ENCODE data around the gene BCAP29.

BCAP29 gene

DNA sequence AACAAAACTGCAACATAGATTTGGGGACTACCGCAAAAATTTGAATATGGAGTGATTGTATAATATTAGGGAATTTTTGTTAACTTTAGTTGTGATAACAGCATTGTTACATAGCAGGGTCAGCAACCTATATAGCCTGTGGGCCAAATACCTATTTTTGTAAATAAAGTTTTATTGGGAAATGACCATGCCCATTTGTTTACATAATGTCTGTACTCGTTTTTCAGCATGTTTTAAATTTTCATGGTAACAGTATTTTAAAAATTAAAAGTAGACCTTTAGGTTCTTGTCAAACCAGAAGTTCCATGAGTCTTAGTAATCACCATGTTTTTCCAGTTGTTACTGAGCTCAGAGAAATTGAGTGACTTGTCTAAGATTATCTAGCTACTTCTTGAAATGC lies 4.7 kb downstream of the BCAP29 start:
- DNase-seq = no peak

DNA sequence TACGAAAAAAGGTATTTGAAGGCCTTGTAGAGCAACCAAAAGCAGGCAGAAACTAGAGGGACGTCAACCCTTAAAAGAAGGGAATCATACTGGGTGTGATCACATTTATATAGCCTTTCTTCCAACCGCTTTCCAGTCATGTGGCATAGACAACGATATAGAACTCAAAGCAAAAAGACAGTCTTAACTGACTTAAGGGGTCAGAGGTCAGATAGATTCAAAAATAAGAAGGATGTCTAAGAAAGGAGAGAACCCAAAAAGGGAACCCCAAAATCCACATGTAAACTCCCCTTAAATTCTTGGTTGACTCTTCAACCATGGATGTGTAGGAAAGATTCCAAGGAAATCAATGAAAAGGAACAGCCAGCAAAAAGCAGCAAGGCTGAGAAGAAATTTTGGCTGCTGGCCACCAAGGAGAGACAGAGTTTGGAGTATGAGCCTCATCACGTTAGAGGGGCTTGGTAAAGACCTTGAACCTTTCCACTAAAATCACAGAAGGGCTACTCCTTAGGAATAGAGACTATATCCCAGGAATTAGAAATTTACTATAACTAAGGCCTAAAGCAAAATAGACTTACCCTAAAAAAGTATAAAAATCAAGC lies 8.6 kb downstream of the BCAP29 start:
- no peak for DNase-seq

DNA sequence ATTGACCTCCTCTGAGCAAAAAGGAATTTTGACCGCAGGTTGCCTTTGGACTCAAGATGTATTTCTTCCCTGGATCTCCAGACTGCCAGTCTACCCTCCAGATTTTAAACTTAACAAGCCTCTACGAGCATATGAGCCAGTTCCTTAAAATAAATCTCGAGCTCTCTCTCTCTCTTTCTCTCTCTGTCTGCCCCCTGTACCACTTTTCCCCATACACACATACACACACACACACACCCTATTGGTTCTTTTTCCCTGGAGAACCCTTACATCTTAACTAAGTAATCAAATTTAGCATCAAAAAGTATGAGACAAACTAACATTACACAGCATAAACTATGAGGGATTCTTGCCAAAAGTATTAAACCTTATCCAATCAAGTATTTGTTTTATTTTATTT lies 11.4 kb downstream of the BCAP29 start:
- DNase-seq = no peak

DNA sequence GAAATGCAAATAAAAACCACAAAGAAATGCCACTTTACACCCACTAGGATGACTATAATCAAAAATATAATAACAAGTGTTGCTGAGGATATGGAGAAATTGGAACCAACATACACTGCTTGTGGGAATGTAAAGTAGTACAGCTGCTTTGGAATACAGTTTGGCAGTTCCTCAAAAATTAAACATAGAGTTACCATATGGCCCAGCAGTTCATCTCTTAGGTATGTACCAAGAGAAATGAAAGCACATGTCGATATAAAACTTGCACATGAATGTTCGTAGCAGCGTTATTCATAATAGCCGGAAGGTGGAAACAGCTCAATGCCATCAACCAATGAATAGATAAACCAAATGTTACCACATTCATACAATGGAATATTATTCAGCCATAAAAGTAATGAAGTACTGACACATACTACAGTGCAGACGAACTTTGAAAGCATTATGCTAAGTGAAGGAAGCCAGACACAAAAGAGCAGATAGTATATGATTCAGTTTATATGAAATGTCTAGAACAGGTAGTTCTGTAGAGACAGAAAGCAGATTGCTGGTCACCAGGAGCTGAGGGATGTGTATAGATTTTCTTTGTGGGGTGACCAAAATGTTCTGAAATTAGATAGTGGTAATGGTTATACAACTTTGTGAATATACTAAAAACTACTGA lies 12.4 kb downstream of the BCAP29 start:
- no peak for DNase-seq

DNA sequence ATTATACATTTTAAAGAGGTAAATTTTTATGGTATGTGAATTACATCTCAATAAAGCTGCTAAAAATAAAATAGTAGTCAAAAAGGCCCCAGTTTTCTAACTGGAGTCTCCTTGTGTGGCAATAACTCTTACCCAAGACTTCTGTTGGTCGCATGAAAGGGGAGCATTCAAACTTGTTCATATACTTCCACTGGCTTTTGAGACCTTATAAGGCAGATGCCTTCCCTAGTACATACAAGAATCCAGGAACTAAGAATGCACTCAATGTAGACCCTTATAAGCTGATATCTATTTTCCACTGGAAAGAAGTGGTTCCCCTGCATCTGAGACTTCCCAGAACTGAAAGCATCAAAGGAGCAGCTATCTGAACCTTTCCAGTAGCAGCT lies 13.0 kb downstream of the BCAP29 start:
- DNase-seq = no peak

DNA sequence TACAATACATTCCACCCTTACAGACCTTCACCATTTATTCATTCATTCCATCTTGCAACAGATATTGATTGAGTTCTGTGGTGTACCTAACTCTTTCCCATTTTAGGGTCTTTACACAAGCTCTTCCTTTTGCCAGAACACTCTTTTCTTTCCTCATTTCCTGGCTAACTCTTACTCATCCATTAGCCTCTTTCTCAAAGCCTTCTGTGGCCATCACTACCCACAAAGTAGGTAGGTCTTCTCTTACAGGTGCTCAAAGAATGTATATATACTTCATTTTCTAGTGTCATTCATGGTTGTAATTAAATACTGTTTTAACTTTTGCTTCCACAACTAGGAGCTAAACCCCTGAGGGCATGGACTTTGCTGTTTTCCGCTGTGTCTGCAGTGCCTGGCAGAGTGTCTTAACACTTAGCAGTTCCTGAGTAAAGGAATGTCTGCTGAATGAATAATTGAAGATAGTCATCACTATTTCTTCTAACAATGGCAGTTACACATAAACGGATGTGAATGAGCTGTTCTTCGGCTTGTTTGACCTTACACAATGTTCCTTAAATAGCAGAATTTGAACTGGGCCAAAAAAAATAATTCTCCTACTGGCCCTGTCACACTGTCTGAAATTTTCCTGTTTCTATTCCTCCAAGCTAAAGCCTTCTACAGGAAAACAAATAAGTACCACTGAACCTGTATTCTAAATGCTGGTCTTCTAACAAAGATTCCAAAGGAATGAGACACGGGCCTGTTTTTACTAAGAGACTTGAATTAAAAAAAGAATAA lies 15.1 kb downstream of the BCAP29 start:
- DNase-seq = no peak

DNA sequence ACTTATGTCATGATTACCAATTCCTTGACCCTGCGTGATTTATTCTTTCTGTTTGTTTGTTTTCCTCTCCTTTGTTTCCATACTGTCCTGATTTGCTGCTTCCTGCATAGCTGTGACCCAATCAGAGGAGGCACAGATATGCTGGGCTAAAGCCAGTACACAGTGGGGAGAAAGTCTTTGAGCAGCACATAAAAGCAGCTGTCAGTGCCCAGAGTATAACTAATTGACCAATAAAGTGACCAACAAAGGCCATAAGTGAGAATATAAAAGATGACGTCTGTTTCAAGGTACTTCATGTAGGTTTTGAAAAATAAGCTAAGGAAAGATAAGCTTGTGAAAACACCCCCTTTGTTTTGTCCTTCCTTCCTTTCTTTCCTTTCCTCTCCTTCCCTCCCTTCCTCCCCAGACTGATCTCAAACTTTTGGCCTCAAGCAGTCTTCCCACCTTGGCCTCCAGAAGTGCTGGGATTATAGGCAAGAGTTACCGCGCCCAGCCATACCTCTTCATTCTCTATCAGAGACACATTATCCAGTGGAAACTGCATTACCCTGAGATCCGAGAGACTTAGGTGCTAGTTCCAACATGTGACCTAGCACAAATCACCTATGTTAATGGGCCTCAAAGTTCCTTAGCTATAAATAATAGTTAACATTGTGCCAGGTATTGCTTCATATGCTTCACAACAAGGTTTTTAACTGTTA lies 17.0 kb downstream of the BCAP29 start:
- no peak for DNase-seq

DNA sequence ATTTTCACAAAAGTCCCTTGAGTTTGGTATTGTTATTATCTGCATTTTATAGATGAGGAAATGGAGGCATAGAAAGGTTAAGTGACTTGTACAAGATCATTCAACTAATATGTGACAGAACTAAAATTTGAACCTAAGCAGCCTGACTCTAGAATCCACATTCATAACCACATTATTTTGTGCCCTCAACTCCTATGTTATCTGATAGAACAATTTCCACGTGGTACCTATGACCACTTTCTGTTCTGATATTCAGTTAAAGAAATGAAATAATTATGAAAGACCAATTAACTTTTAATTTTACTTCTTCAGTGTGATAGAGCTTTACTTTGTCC lies 17.5 kb downstream of the BCAP29 start:
- no peak for DNase-seq

DNA sequence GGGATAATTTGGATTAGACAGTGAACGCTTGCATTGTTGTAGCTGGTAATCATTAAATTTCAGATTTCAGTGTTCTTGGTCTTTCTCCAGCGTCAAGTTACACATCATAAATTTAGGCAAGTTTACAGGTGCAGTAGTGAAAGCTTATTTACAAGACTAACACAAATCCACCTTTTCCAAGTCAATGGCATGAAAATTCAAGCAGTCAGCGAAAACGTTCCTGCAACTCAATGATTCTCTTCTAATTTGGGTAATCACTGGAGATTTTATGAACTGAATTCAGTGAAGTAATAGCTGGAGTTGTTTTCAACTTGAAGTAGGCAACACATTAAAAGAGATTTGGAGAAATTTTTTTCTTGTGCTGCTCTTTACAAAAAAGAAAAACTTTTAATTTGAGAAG lies 17.9 kb downstream of the BCAP29 start:
- DNase-seq = no peak

DNA sequence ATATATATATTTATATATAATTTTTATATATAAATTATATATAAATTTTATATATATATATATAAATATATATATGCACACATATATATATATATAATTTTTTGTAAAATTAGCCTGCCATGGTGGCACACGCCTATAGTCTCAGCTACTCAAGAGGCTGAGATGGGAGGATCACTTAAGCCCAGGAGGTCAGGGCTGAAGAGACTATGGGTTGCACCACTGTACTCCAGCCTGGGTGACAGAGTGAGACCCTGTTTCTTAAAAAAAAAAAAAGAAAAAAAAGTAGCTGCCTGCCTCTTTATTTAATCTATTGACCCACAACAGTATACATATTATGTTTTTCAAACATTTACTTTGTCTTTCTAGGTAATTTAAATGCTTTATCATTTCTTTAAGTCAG lies 19.2 kb downstream of the BCAP29 start:
- DNase-seq = no peak

DNA sequence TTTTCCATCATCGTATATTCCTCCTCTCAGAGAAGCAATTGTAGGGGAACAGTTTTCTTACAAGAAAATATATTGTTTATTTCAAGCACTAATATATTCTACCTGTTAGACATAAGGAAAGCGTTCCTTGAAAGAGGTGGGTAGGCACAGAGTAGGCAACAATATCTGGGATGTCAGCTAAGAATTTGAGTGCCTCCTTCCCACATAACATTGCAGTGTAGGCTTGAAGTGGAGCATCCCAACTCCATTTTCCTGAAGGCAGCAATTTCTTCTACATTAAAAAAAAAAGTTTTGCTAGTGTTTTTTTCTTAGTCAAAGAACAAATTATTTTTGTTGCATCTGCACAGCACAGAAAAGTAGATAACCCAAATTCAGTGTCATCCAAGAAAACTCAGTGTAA lies 20.8 kb downstream of the BCAP29 start:
- no peak for DNase-seq

DNA sequence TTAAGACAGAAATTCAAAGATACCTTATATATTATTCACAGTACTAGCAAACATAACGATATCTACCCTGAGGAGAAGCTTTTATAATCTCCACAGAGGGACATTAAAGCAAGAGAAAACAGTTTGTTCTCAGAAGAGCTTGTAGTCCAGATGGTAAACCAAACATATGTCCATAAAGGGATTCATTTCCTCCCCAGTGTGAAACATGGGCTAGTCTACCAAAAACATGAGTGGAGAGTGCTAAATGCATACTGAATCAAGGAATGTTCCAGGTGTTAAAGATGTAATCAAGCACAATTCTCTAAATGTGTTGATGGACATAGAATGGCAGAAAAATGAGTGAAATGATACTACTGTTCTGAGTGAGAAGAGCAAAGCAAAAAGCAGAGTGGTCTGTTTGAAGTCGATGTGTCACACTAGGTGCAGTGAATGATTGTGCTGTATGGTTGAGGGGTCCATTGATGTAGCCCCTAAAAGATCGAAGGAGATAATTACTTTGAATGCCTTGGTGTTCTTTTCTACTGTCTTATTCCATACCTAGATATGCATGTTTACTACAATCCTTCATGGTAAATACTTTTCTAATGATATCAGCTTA lies 25.3 kb downstream of the BCAP29 start:
- no peak for DNase-seq

DNA sequence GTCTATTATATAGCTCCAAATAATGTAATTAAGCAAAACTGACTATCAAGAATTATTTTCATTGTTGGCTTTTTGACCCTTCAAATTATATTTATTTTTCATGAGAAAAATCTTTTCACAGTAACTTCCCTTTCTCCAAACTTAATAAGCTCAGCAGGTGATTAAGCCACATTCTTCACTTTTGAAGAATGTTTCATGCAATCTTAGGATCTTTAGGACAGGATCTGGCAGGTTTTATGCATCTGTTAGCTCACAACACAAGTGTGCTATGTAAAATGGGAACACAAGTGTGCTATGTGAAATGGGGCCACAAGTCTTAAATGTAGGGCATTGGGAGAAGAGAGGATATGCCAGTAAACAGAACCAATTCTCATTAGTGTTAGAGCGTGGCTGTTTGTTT lies 26.3 kb downstream of the BCAP29 start:
- no peak for DNase-seq

DNA sequence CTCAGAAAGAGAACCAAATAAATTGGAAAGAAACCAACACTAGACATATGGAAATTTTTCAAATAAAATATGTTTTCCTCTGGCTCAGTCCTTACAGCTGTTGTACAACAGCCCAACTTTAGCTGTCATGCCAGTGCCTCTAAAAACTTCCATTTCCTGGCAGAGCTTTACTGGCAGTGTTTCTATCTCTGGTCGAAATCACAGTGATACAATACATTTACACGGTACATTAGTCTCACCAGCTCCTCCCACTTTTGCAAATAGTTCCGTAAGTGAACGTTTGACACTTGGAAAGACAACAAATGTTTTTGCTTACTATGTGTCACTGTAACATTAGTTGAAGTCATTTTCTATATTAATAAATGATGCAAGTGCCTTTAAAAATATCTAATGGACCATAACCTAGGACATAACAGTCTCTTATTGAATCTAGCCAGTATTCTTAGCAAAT lies 29.8 kb downstream of the BCAP29 start:
- DNase-seq = no peak

DNA sequence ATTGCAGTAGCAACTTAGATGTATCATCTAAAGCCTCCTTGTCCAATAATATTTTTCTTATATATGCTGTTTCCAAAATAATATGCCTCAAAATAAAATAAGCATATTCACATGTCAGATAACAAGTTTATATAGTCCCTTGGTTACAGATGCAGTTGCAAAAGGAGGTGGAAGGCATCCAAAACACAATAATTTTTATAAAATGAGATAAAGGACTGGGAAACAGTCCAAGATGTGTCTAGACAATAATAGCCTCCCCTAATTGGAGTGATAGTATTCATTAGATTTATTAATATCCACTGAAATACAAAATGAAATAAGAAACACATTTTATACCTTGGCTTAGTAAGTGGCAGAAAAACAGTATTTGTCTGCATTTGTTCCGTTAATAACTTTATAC lies 30.3 kb downstream of the BCAP29 start:
- no peak for DNase-seq

DNA sequence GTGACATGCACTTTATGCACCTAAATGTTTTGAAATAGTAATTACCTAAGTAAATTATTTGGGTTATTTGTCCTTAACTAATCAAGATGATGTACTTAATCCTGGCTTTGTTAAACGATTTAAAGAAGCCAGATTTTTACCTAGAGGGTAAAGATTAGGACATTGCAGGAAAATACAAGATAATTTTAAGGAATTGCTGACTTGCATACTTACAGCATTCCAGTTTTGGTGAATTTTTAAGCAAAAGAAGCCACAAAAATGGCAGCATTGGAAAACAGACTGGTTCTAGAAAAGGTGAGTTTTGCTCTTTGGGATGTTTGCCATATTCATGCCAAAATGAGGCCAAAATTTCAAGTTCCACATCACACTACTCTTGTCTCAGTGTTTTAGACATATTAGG lies 33.4 kb downstream of the BCAP29 start:
- DNase-seq = no peak

DNA sequence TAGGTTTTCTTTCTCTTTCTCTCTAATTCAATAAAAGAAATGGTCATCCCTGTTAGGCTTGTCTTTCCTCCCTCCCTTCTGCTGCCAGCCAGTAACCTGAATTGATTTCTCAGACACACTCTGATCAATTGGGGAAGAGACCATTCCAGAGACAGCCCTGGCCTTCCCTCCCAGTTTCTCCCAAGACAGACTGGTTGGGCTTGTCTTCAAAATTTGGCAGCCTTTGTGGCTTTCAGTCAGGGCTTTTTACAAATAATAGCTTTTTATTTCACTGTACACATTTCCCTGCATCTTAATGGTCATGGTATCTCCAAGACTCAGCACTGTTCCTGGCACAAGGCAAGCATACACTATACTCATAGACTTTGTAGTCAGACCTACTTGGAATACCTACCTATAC lies 33.9 kb downstream of the BCAP29 start:
- no peak for DNase-seq

DNA sequence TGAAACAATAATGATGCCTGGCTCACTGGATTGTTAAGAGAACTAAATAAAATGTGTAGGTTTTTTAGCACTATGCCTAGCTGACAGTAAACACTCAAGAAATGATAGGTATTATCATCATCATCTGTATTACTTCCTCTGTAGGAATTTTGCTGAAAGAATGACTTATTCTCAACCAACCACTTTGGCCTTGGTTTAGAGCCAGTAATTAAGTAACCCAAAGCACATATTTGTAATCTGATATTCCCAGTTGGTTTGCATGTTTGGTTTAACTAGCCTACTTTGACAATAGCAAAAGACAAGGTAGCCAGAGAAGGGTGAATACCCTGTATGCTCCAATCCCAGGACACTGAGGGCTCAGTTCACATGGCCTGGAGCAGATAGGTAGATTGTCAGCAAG lies 34.4 kb downstream of the BCAP29 start:
- peak; percentile 9 for DNase-seq

DNA sequence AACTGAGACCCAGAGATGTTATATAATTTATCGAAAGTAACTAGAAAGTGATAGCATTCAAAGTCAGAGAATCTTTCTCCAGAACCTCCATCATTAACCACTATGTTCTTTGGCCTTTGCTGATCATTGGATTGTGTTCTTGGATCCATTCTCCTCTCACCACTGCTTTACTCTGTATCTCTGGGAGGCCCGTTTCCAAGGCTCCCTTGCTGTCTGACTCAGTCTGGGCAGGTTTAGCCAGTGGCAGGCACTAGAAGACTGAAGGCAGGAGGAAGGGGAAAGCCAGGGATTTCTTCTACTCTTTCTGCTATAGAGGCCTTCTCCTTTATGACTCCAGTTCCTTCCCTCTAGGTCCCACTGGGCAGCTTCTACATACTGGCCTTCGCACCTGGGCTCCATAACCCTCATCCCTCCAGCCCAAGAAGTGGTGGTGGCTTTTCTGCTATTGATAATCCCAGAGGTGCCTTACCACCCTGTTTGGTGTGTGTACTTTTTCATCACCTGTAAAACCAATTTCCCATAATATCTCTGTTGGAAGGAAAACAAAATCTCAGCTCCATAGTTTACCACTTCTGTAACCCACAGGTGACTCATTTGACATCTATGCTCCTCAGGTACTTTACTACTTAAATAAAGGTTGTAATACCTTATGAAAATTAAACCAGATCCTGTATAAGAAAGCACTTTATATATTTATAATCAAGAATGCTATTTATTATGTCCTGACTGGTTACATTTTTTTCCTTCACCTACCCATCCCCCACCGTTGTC lies 36.0 kb downstream of the BCAP29 start:
- DNase-seq = no peak

DNA sequence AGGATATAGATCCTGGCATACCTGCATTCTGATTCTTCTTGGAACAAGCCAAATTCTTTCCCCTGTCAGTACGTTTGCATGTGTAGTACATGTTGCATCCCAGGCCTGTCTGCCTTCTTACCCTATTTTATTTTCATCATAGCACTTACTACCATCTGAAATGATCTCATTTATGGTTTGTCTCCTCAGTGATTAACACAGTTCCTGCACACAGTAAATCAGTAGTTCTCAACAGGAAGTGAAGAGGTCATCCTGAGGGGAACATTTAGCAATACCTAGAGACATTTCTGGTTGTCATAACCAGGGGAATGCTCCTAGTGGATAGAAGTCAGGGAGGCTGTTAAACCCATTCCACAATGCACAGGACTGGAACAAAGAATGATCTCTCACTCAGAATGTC lies 42.4 kb downstream of the BCAP29 start:
- DNase-seq = no peak

DNA sequence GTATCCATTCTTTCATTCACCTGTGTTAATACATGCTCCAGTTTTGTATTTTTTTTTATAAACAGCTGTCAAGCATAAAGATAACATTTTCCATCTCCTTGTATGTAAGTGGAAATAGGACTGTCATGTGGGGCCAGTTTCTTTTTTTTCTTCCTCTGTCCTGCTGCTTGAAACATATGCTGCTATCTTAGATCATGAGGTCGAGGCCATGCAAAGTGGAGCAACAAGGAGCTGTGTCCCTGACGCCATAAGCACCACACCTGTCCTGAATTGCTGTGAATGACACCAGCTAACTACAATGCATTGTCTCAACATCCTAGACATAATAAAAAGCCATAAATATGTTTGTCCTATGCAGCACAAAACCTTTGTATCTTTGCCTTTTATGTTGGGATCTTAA lies 42.8 kb downstream of the BCAP29 start:
- no peak for DNase-seq

DNA sequence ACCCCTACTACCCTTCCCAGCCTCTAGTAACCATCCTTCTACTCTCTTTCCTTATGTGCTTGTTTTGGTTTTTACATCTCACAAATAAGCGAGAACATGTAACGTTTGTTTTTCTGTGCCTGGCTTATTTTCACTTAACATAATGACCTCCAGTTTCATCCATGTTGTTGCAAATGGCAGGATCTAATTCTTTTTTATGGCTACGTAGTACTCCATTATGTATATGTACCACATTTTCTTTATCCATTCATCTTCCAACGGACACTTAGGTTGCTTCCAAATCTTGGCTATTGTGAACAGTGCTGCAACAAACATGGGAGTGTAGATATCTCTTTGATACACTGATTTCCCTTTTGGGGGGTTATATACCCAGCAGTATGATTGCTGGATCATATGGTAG lies 47.0 kb downstream of the BCAP29 start:
- DNase-seq = no peak

All from NCI-H2029 (cell line).